Measurements from ENCODE around the gene HIPK2. TPM values are rescaled to one million over a fixed set of nuclear protein-coding genes. Genes with fewer than 3 reads are reported as not detected.

HIPK2 gene
- total RNA-seq, 2 donors from 2014 or later = 54.4 to 72.7 TPM

DNA sequence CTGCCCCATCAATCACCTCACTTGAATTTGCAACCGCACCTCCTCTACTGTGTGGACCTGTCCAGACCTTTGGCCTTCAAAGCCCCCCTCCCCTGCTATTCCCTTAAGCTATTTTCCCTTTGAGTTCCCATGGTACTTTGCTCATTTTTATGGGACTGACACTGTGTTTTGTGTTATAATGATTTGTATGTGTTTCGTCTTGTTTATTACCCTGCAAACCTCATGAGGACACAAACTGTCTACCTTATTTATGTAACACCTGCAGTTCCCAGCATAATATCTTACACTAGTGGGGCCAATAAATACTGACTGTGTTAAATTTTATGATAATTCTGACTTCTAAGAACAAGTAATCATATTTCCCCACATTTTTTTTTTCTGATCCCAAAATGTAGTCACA is 183.7 kb downstream of the HIPK2 start:
- no peak for DNase-seq (ENCODE audit: low spot score)
- H3K36me3 ChIP-seq = peaks cover 0 to 10% of the 10 kb centered on the region in 2 donors
- H3K4me1 ChIP-seq (replicated peaks) = no peaks in the 10 kb centered on the region
- intact Hi-C loops (cut with DNase I) = no loop called here
- H3K27ac ChIP-seq = no peak overlapping the region
- no peak overlapping the region for H3K4me3 ChIP-seq
- TF ChIP-seq POLR2AphosphoS5 (IDR thresholded peaks at IDR 0.05) (no peak), POLR2A (IDR thresholded peaks at IDR 0.05) (no peak)
- TF ChIP-seq, protein P1, sequence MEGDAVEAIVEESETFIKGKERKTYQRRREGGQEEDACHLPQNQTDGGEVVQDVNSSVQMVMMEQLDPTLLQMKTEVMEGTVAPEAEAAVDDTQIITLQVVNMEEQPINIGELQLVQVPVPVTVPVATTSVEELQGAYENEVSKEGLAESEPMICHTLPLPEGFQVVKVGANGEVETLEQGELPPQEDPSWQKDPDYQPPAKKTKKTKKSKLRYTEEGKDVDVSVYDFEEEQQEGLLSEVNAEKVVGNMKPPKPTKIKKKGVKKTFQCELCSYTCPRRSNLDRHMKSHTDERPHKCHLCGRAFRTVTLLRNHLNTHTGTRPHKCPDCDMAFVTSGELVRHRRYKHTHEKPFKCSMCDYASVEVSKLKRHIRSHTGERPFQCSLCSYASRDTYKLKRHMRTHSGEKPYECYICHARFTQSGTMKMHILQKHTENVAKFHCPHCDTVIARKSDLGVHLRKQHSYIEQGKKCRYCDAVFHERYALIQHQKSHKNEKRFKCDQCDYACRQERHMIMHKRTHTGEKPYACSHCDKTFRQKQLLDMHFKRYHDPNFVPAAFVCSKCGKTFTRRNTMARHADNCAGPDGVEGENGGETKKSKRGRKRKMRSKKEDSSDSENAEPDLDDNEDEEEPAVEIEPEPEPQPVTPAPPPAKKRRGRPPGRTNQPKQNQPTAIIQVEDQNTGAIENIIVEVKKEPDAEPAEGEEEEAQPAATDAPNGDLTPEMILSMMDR (IDR thresholded peaks at IDR 0.05) = no peak
- H3K27me3 ChIP-seq (replicated peaks; ENCODE audit: insufficient read depth) = no peaks in the 10 kb centered on the region
- no peaks in the 10 kb centered on the region for H3K9me3 ChIP-seq
- 68% methylated on average over 2 of the region's 2 CpGs for WGBS

DNA sequence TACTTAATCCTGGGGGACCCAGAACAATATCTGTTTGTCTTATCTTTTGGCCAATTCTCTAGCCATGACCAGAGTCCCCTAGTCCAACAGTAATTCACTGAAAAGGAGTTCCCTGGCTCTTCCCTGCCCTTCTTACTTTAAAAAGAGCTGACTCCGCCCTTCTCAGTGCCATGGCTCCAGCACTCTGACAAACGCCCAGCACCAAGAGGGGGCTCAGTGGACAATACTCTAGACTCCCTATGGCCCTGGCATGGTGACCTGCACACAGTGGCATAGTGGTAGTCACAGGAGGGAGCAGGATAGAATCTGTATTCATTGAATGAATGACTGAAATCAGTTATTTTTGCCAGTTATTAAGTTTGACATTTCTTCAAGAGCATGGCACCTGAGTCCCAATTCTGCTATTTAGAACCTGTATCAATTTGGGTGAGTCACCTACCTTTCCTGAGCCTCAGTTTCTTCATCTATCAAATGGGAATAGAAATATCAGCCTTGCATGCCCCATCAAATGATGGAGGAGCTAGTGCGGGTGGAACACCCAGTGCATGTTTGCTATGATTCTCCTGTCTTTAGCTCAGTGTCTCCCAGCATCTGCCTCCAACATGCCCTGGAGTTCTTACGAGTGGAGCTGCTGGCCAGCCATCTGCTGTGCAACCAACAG is 184.9 kb downstream of the HIPK2 start:
- H3K4me3 ChIP-seq = no peak overlapping the region
- WGBS = 85% methylated on average over 4 of the region's 4 CpGs
- TF ChIP-seq, protein P1 (IDR thresholded peaks at IDR 0.05) = no peak
- TF ChIP-seq POLR2AphosphoS5 (IDR thresholded peaks at IDR 0.05) = no peak
- TF ChIP-seq POLR2A (IDR thresholded peaks at IDR 0.05) = no peak
- DNase-seq (ENCODE audit: low spot score) = no peak
- no peak overlapping the region for H3K27ac ChIP-seq
- intact Hi-C loops (cut with DNase I) = no loop called here
- no peaks in the 10 kb centered on the region for H3K27me3 ChIP-seq (replicated peaks; ENCODE audit: insufficient read depth)
- H3K9me3 ChIP-seq = no peaks in the 10 kb centered on the region
- H3K36me3 ChIP-seq = peaks cover 0 to 10% of the 10 kb centered on the region in 2 donors
- no peaks in the 10 kb centered on the region for H3K4me1 ChIP-seq (replicated peaks)

DNA sequence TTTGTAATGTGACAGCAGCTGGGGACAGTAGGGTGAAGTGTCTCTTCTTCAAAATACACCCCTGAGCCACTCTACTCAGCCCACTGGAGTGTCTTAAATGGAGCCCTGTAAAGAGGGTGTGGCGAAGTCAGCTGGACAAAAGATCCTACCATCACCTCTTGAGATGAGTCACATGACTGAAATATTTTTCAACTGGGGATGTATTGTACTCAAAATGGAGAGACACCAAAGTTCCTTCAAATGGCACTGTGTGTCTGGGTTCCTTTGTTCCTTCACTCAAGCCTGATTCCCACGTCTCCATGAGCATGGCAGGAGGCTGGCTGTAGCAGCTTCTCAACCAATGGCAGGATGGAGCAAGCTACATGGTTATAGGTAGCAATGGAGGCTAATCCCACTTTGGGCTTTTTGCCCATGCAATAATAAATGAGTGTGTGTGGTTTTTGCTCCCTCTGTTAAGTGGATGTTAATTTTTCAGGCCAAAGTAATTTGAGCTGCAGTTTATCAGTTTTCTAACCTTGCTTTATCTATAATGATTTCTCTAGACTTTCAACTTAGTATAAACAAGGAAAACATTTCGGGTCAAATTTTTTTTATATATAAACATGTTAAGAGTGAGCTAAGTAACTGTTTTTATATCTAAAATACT is 186.1 kb downstream of the HIPK2 start:
- no peak for DNase-seq (ENCODE audit: low spot score)
- no peaks in the 10 kb centered on the region for H3K27me3 ChIP-seq (replicated peaks; ENCODE audit: insufficient read depth)
- H3K36me3 ChIP-seq = peaks cover 0 to 3% of the 10 kb centered on the region in 2 donors
- no peaks in the 10 kb centered on the region for H3K4me1 ChIP-seq (replicated peaks)
- no peaks in the 10 kb centered on the region for H3K9me3 ChIP-seq
- no peak overlapping the region for H3K4me3 ChIP-seq
- intact Hi-C loops (cut with DNase I) = no loop called here
- no peak overlapping the region for H3K27ac ChIP-seq
- 84% methylated on average over 3 of the region's 3 CpGs for WGBS
- TF ChIP-seq, protein P1 (IDR thresholded peaks at IDR 0.05) = no peak
- no peak for TF ChIP-seq POLR2AphosphoS5 (IDR thresholded peaks at IDR 0.05)
- no peak for TF ChIP-seq POLR2A (IDR thresholded peaks at IDR 0.05)

DNA sequence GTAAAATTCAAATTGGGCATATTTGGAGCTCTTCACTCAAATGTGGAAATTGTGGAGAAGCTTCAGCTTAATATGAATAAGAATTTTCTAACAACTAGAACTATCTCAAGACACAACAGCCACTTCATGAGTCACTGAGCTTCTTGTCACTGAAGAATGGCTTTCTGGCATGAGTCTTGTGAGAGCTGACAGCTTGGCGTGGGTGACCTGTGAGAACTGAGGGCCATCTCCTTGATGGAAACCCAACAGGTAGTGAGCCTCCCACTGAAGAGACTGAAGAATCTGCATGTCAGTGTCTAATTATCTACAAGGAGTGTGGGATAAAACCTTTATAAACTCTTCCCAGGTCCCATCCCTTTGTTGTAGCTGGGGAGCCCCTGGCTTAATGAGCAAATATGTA is 188.3 kb downstream of the HIPK2 start:
- intact Hi-C loops (cut with DNase I) = no loop called here
- no peaks in the 10 kb centered on the region for H3K9me3 ChIP-seq
- H3K27ac ChIP-seq = no peak overlapping the region
- H3K27me3 ChIP-seq (replicated peaks; ENCODE audit: insufficient read depth) = no peaks in the 10 kb centered on the region
- no peak overlapping the region for H3K4me3 ChIP-seq
- TF ChIP-seq POLR2AphosphoS5 (IDR thresholded peaks at IDR 0.05) (no peak), POLR2A (IDR thresholded peaks at IDR 0.05) (no peak)
- TF ChIP-seq, protein P1 (IDR thresholded peaks at IDR 0.05) = no peak
- no peaks in the 10 kb centered on the region for H3K36me3 ChIP-seq
- DNase-seq (ENCODE audit: low spot score) = no peak
- H3K4me1 ChIP-seq (replicated peaks) = no peaks in the 10 kb centered on the region
- 100% methylated on average over 1 of the region's 1 CpG for WGBS

DNA sequence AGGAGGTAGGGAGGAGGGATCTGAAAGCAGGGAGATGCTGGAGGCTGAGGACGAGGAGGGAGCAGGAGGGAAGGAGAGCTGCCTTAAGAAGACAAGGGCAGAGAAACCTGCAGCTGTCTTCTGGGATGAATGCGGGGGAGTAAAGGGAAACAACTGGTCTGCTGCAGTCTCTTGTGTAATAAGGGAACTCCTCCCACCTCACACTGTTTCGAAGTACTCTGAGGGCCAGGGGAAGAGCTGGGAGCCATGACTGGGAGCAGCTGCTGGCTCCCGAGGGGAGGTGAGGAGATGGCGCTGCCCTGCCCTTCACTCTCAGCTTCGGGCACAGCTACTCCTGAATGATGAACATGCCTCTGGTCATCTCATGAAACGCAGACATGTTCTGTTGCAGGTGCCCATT is 189.2 kb downstream of the HIPK2 start:
- WGBS = 61% methylated on average over 7 of the region's 7 CpGs

More for the DNA sequence above, 189.2 kb downstream of the HIPK2 start:
- TF ChIP-seq, protein P1 (IDR thresholded peaks at IDR 0.05) = no peak
- TF ChIP-seq POLR2AphosphoS5 (IDR thresholded peaks at IDR 0.05) = no peak
- no peak for TF ChIP-seq POLR2A (IDR thresholded peaks at IDR 0.05)
- H3K4me3 ChIP-seq = no peak overlapping the region
- intact Hi-C loops (cut with DNase I) = no loop called here
- no peaks in the 10 kb centered on the region for H3K4me1 ChIP-seq (replicated peaks)
- peaks cover 0 to under 1% of the 10 kb centered on the region in 2 donors for H3K36me3 ChIP-seq
- H3K27me3 ChIP-seq (replicated peaks; ENCODE audit: insufficient read depth) = no peaks in the 10 kb centered on the region
- DNase-seq (ENCODE audit: low spot score) = no peak
- H3K9me3 ChIP-seq = no peaks in the 10 kb centered on the region
- no peak overlapping the region for H3K27ac ChIP-seq
